ENCODE data around the gene NXF1.

DNA sequence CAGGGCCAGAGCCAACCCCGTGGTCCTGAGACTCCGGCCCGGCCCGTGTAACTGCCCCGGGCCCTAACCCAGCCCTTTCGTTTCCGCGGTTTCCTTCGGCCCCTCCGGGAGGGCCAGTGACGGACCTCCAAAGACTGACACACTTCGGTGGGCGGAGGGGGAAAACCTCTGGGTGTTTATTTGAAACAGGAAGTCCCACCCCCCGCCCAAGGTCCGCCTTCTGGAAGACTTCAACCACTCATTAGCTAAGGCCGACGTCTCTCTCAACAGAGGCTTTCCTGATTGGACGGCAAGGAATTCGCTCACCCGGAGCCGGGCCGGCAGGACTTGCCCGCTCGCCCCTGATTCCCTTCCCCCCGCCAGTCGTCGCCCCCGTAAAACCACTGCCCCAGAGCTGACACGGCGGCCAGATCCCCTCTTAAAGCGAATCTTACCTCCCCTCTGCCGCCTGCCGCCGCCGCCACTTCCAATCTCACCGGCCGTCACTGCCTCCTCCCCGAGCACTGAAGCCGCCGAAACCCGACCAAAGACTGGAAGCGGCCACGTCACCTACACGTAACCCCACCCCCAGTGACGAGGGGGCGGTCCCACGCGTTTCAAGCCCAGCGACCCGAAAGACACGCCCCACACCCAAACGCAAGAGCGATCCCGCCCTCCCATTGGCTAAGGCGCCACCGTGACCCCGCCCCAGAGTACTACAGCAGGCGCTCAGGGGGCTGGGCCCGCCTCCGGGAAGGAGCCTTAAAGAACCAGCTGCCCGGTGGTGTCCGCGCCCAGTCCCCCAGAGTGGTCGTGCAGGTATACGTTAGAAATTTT, 26.5 kb upstream of the NXF1 start, which contains the start of gene STX5:
- peak; percentile 94 to 98 (median 96) for TF ChIP-seq POLR2AphosphoS5 (IDR thresholded peaks at IDR 0.05)
- peak; percentile 87 to 90 for TF ChIP-seq POLR2A (IDR thresholded peaks at IDR 0.05)
